Spleen (tissue), 7 donors: Measurements from ENCODE around the gene ITPKC.

Experiments used
- POLR2A ChIP-seq, 3 donors: fragments of 450-650 bp; IDR thresholded peaks; one replicate each; pipeline ENCODE4 v1.5.1; 2017; ENCODE audit warnings: antibody characterized with exemption in 3 of 3, mild to moderate bottlenecking in 1 of 3
- POLR2AphosphoS5 ChIP-seq, 3 donors: sonication (generic); formaldehyde crosslinking; IDR thresholded peaks; one replicate each; pipeline ENCODE4 v1.5.1; 2017; ENCODE audit warnings: antibody characterized with exemption in 3 of 3
- TF ChIP-seq, protein P1 (sequence below), 11 experiments: fragments of 200-600 bp in 7 of 11; fragments of 450-650 bp in 4 of 11; sonication (generic) in 4 of 11; IDR thresholded peaks in 8 of 11; conservative IDR thresholded peaks in 3 of 11; 1 replicate in 7 of 11; 2 replicates in 4 of 11; pipeline versions ENCODE4 v1.4.0 to v1.8.0; 2016 to 2021; ENCODE audit warnings: antibody characterized with exemption in 11 of 11, inconsistent platforms in 4 of 11, mild to moderate bottlenecking in 1 of 11
- donor health status: DM: no; HTN: no; CAD: no; lungs with moderate emphysema.
- donor health status: DM: no; HTN: no; CAD: no.
- donor health status: DM: no; HTN: no; CAD: no.

DNA sequence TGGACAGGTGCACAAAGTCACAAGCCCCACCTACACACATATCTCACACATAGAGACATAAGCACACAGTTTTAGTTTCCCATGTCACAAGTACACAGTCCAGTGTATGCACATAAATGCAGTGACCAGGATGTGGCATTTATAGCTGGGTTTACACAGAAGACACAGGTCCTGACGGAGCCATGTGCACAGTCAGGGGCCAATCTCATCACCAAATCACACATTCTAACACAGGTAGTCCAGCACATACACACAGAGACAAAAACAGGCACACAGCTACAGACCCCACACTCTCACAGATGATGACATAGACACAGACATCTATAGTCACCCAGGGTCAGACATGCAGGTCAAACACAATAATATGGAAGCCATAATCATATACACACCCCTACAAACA, 28.6 kb upstream of the ITPKC start:
- TF ChIP-seq, protein P1, sequence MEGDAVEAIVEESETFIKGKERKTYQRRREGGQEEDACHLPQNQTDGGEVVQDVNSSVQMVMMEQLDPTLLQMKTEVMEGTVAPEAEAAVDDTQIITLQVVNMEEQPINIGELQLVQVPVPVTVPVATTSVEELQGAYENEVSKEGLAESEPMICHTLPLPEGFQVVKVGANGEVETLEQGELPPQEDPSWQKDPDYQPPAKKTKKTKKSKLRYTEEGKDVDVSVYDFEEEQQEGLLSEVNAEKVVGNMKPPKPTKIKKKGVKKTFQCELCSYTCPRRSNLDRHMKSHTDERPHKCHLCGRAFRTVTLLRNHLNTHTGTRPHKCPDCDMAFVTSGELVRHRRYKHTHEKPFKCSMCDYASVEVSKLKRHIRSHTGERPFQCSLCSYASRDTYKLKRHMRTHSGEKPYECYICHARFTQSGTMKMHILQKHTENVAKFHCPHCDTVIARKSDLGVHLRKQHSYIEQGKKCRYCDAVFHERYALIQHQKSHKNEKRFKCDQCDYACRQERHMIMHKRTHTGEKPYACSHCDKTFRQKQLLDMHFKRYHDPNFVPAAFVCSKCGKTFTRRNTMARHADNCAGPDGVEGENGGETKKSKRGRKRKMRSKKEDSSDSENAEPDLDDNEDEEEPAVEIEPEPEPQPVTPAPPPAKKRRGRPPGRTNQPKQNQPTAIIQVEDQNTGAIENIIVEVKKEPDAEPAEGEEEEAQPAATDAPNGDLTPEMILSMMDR (IDR thresholded peaks at IDR 0.05 in 8 of 11, conservative IDR thresholded peaks at IDR 0.05 in 3 of 11) = no peak
- no peak for TF ChIP-seq POLR2A (IDR thresholded peaks at IDR 0.05)
- TF ChIP-seq POLR2AphosphoS5 (IDR thresholded peaks at IDR 0.05) = no peak
